Caco-2 (cell line): Measurements from ENCODE around the gene BABAM2. TPM values are rescaled to one million over a fixed set of nuclear protein-coding genes. Genes with fewer than 3 reads are reported as not detected.

Experiments used
- BruUV-seq: library from RNA; stranded (reverse); fragments of 400-500 nt; replicated peaks from 2 replicates; lab custom pipeline; 2021; lab: Mats Ljungman, UMichigan
- CTCF ChIA-PET: fragments of 300-600 bp; sonication (Branson Sonifier 250); formaldehyde crosslinking; loops from one replicate; lab custom pipeline; 2022; ENCODE audit warnings: antibody characterized with exemption; lab: Charles Lee
- POLR2A ChIA-PET: fragments of 300-600 bp; sonication (Branson Sonifier 250); formaldehyde crosslinking; loops from one replicate; lab custom pipeline; 2022; ENCODE audit warnings: antibody characterized with exemption; lab: Charles Lee
- DNase-seq, 2 experiments: peaks; one replicate each; pipeline versions ENCODE4 v3.0.0 to v3.0.0-alpha.2; 2020 to 2022
- H3K27me3 ChIP-seq: replicated peaks from 2 replicates; pipeline ENCODE4 v1.6.0; 2011; ENCODE audit warnings: low read length; ENCODE audit not compliant: control insufficient read depth, insufficient read depth
- H3K36me3 ChIP-seq: 2 replicates; pipeline ENCODE4 v1.5.1; 2011; ENCODE audit warnings: low read length; ENCODE audit not compliant: control insufficient read depth, insufficient read depth
- H3K4me1 ChIP-seq: fragments of 250-450 bp; sonication (Bioruptor Pico); 2 replicates; pipeline ENCODE4 v1.5.1; 2020; ENCODE audit warnings: mild to moderate bottlenecking
- H3K4me3 ChIP-seq: 2 replicates; pipeline ENCODE4 v1.5.1; 2011; ENCODE audit warnings: low read depth, mild to moderate bottlenecking, control low read depth, low read length
- H3K9me3 ChIP-seq: fragments of 250-450 bp; sonication (Bioruptor Pico); 2 replicates; pipeline ENCODE4 v1.5.1; 2020; ENCODE audit warnings: mild to moderate bottlenecking, moderate library complexity
- H3K27ac Mint-ChIP-seq: one replicate; pipeline ENCODE4 v1.8.0; 2022; ENCODE audit warnings: mixed read lengths; ENCODE audit not compliant: unreplicated experiment
- H3K27me3 Mint-ChIP-seq: one replicate; pipeline ENCODE4 v1.8.0; 2022; ENCODE audit warnings: mixed read lengths; ENCODE audit not compliant: insufficient read depth, unreplicated experiment
- H3K36me3 Mint-ChIP-seq: one replicate; pipeline ENCODE4 v1.8.0; 2022; ENCODE audit warnings: mild to moderate bottlenecking, mixed read lengths; ENCODE audit not compliant: insufficient read depth, unreplicated experiment
- H3K4me1 Mint-ChIP-seq: one replicate; pipeline ENCODE4 v1.8.0; 2022; ENCODE audit warnings: low read depth, mixed read lengths; ENCODE audit not compliant: unreplicated experiment
- H3K4me3 Mint-ChIP-seq: one replicate; pipeline ENCODE4 v1.8.0; 2022; ENCODE audit warnings: mild to moderate bottlenecking, moderate library complexity, mixed read lengths; ENCODE audit not compliant: unreplicated experiment
- H3K9me3 Mint-ChIP-seq: one replicate; pipeline ENCODE4 v1.8.0; 2022; ENCODE audit warnings: mixed read lengths; ENCODE audit not compliant: unreplicated experiment
- CTCF ChIP-seq, 2 experiments: fragments of 200-600 bp in 1 of 2; IDR thresholded peaks; 1 replicate in 1 of 2; 2 replicates in 1 of 2; pipeline versions ENCODE4 v1.5.1 to v1.8.0; 2011 to 2022; ENCODE audit warnings: antibody characterized with exemption in 1 of 2, control low read depth in 1 of 2, inconsistent platforms in 1 of 2, low read depth in 1 of 2, low read length in 1 of 2, mild to moderate bottlenecking in 1 of 2, moderate library complexity in 1 of 2; ENCODE audit not compliant: insufficient read depth in 1 of 2, severe bottlenecking in 1 of 2, unreplicated experiment in 1 of 2
- intact Hi-C: fragments of 100-400 bp; cut with micrococcal nuclease; formaldehyde crosslinking; loops from one replicate; pipeline ENCODE4 v1.10.0; 2022; ENCODE audit not compliant: unreplicated experiment
- total RNA-seq: library from RNA; stranded (reverse); gene quantifications from 2 replicates; pipeline ENCODE4 v1.2.3, GENCODE V29; 2022

The BABAM2 gene
- total RNA-seq, 1 experiment from 2014 or later = 57.3 TPM

GRCh38 chr2:27972311-27972710 lies 81.8 kb downstream of the BABAM2 start:
- Mint-ChIP-seq H3K4me1 (no peaks in the 10 kb centered on the region), H3K27me3 (no peaks in the 10 kb centered on the region), H3K36me3 (no peaks in the 10 kb centered on the region), H3K4me3 (no peak overlapping the region), H3K27ac (no peak overlapping the region), H3K9me3 (peaks cover 7% of the 10 kb centered on the region)
- no peak for DNase-seq
- no TSS peak for BruUV-seq
- Histone ChIP-seq H3K27me3 (no peaks in the 10 kb centered on the region), H3K4me3 (no peak overlapping the region), H3K36me3 (no peaks in the 10 kb centered on the region), H3K4me1 (no peaks in the 10 kb centered on the region), H3K9me3 (peaks cover 11% of the 10 kb centered on the region)
- POLR2A ChIA-PET = no interaction called here
- TF ChIP-seq CTCF (IDR thresholded peaks at IDR 0.05; ENCODE audit: insufficient read depth in 1 of 2, low read depth in 1 of 2, low read length in 1 of 2, severe bottlenecking in 1 of 2, unreplicated experiment in 1 of 2) = no peak
- CTCF ChIA-PET = no interaction called here
- intact Hi-C loops = loop anchor here (10.0 kb wide), 1 partner anchor 268 kb away; no protein-coding TSS in a partner anchor

- H3K9me3 Mint-ChIP-seq = no peaks in the 10 kb centered on the region
- ChIA-PET POLR2A (no interaction called here), CTCF (interaction anchor here (1.0 kb wide), 1 partner anchor 143 kb away, joined by 3 read pairs; no protein-coding TSS in a partner anchor)
- H3K4me1 ChIP-seq = no peaks in the 10 kb centered on the region
- intact Hi-C loops = loop anchor here (10.0 kb wide), 1 partner anchor 269 kb away; no protein-coding TSS in a partner anchor
- H3K36me3 Mint-ChIP-seq = no peaks in the 10 kb centered on the region
- peak in 1 of 2 experiments; percentile 30 for DNase-seq
- no TSS peak for BruUV-seq
- no peak overlapping the region for H3K4me3 Mint-ChIP-seq
- TF ChIP-seq CTCF (IDR thresholded peaks at IDR 0.05; ENCODE audit: insufficient read depth in 1 of 2, low read depth in 1 of 2, low read length in 1 of 2, severe bottlenecking in 1 of 2, unreplicated experiment in 1 of 2) = peak in 1 of 2 experiments; percentile 45
- H3K36me3 ChIP-seq = no peaks in the 10 kb centered on the region
- peaks cover 3% of the 10 kb centered on the region for H3K9me3 ChIP-seq
- H3K27me3 Mint-ChIP-seq = no peaks in the 10 kb centered on the region
- H3K4me3 ChIP-seq = no peak overlapping the region
- H3K4me1 Mint-ChIP-seq = no peaks in the 10 kb centered on the region
- H3K27ac Mint-ChIP-seq = no peak overlapping the region
- H3K27me3 ChIP-seq = no peaks in the 10 kb centered on the region
These were observed 83.1 kb downstream of the BABAM2 start for GRCh38 chr2:27973592-27973991.

- Histone ChIP-seq H3K4me3 (no peak overlapping the region), H3K4me1 (no peaks in the 10 kb centered on the region), H3K36me3 (no peaks in the 10 kb centered on the region), H3K9me3 (no peaks in the 10 kb centered on the region), H3K27me3 (no peaks in the 10 kb centered on the region)
- no peaks in the 10 kb centered on the region for H3K4me1 Mint-ChIP-seq
- H3K27ac Mint-ChIP-seq = no peak overlapping the region
- TF ChIP-seq CTCF (IDR thresholded peaks at IDR 0.05; ENCODE audit: insufficient read depth in 1 of 2, low read depth in 1 of 2, low read length in 1 of 2, severe bottlenecking in 1 of 2, unreplicated experiment in 1 of 2) = no peak
- DNase-seq = no peak
- H3K9me3 Mint-ChIP-seq = no peaks in the 10 kb centered on the region
- intact Hi-C loops = loop anchor here (5.0 to 10.0 kb wide), 2 partner anchors 91 to 272 kb away; no protein-coding TSS in a partner anchor
- no TSS peak for BruUV-seq
- ChIA-PET POLR2A (no interaction called here), CTCF (no interaction called here)
- H3K27me3 Mint-ChIP-seq = no peaks in the 10 kb centered on the region
- no peak overlapping the region for H3K4me3 Mint-ChIP-seq
- H3K36me3 Mint-ChIP-seq = no peaks in the 10 kb centered on the region
These were observed 85.8 kb downstream of the BABAM2 start for GRCh38 chr2:27976308-27976707.
